ENCODE results near the gene SUGCT.
"Not testable (repeated sequence)": the region's sequence is repeated elsewhere in the genome, so short reads cannot be mapped to it uniquely, and the experiment has no call there.

SUGCT gene

DNA sequence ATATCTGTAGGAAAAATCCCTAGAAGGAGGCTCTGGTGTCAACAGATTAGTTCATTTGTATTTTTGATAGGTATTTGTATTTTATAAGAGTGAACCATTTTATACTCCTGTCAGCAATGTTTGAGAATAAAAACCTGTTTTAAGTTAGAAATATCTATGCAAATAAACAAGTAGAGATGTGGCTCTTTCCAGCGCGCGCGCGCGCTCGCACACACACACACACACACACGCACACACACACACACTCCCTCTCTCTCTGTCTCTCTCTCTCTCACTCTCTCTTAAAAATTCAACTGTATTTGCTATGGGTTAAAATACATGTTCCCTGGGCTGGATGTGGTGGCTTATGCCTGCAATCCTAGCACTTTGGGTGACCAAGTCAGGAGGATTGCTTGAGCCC lies 113.9 kb downstream of the SUGCT start:
- Histone ChIP-seq H2AFZ (ENCODE audit: low read depth, low read length) (no peak overlapping the region), H3K4me2 (ENCODE audit: insufficient read depth, low read length) (no peak overlapping the region), H3K79me2 (ENCODE audit: insufficient read depth, low read length) (no peaks in the 10 kb centered on the region), H3K27ac (ENCODE audit: low read length) (no peak overlapping the region), H3K9ac (ENCODE audit: low read depth, low read length) (no peak overlapping the region), H3K4me1 (ENCODE audit: insufficient read depth, low read length) (no peaks in the 10 kb centered on the region), H3K9me3 (ENCODE audit: insufficient read depth, low read length, severe bottlenecking) (no peaks in the 10 kb centered on the region), H3K36me3 (ENCODE audit: insufficient read depth, low read length) (no peaks in the 10 kb centered on the region), H3K27me3 (ENCODE audit: insufficient read depth, low read length, poor library complexity) (no peaks in the 10 kb centered on the region), H4K20me1 (ENCODE audit: insufficient read depth, low read length) (no peaks in the 10 kb centered on the region), H3K4me3 (ENCODE audit: low read depth in 1 of 2, low read length in 2 of 2) (no peak overlapping the region)
- no peak for DNase-seq
- ATAC-seq (ENCODE audit: insufficient read depth, low read depth), result no peak
- no peak for TF ChIP-seq EZH2 (IDR thresholded peaks at IDR 0.05; ENCODE audit: borderline replicate concordance, low read depth, low read length, severe bottlenecking)
- TF ChIP-seq, protein P1, sequence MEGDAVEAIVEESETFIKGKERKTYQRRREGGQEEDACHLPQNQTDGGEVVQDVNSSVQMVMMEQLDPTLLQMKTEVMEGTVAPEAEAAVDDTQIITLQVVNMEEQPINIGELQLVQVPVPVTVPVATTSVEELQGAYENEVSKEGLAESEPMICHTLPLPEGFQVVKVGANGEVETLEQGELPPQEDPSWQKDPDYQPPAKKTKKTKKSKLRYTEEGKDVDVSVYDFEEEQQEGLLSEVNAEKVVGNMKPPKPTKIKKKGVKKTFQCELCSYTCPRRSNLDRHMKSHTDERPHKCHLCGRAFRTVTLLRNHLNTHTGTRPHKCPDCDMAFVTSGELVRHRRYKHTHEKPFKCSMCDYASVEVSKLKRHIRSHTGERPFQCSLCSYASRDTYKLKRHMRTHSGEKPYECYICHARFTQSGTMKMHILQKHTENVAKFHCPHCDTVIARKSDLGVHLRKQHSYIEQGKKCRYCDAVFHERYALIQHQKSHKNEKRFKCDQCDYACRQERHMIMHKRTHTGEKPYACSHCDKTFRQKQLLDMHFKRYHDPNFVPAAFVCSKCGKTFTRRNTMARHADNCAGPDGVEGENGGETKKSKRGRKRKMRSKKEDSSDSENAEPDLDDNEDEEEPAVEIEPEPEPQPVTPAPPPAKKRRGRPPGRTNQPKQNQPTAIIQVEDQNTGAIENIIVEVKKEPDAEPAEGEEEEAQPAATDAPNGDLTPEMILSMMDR (IDR thresholded peaks at IDR 0.05; ENCODE audit: borderline replicate concordance, extremely low read depth, low read length, poor library complexity, severe bottlenecking), result no peak

DNA sequence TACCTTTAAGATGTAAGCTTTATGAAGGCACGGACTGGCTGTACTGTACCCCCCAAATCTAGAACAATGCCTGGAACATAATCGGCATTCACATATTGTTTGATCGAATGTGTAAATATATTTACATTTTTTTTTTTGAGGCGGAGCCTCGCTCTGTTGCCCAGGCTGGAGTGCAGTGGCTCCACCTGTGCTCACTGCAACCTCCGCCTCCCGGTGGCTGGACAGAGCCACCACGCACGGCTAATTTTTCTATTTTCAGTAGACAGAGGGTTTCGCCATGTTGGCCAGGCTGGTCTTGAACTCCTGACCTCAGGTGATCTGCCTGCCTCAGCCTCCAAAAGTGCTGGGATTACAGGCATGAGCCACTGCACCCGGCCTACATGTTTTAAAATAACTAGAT lies 118.6 kb downstream of the SUGCT start:
- not testable (repeated sequence) for H3K9ac ChIP-seq (ENCODE audit: low read depth, low read length); H3K4me3 ChIP-seq (ENCODE audit: low read depth in 1 of 2, low read length in 2 of 2); DNase-seq; H3K9me3 ChIP-seq (ENCODE audit: insufficient read depth, low read length, severe bottlenecking); H3K4me1 ChIP-seq (ENCODE audit: insufficient read depth, low read length); H2AFZ ChIP-seq (ENCODE audit: low read depth, low read length); H4K20me1 ChIP-seq (ENCODE audit: insufficient read depth, low read length); H3K36me3 ChIP-seq (ENCODE audit: insufficient read depth, low read length); H3K79me2 ChIP-seq (ENCODE audit: insufficient read depth, low read length); H3K4me2 ChIP-seq (ENCODE audit: insufficient read depth, low read length); H3K27me3 ChIP-seq (ENCODE audit: insufficient read depth, low read length, poor library complexity); ATAC-seq (ENCODE audit: insufficient read depth, low read depth); H3K27ac ChIP-seq (ENCODE audit: low read length)
- TF ChIP-seq, protein P1 (IDR thresholded peaks at IDR 0.05; ENCODE audit: borderline replicate concordance, extremely low read depth, low read length, poor library complexity, severe bottlenecking), result peak; percentile 19

DNA sequence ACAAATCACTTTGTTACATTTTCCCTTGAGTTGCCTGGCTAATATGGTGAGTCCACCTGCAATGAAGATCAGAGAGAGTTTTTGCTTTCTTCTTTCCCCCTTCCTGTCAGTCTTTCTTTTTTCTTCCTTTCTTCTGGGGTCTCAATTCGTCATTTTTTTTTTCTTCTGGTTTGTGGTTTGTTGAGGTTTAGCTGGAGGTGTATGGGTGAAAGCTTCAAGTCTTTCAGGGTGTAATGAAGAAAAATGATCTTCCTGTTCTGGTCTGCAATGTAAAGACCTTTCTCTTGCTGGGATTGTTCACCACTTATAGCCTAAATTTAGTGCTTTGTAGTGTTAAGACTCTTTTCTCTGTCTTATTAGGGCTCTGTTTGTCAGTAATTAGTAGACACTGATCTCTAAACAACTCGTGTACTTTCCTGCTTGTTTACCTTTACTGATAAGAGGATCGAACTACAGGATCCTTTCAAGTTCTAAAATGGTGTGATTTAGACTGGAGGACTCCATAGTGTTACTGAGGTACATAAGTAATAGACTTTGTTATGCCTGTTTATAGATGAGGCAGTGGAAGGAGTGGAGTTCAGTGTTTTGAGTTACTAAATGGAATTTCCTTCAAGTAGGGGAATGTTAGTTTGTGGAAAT lies 129.1 kb downstream of the SUGCT start:
- Histone ChIP-seq H3K9ac (ENCODE audit: low read depth, low read length) (no peak overlapping the region), H3K4me2 (ENCODE audit: insufficient read depth, low read length) (peak overlapping the region; percentile 19; the same call in 1 of the 2 replicates), H3K79me2 (ENCODE audit: insufficient read depth, low read length) (no peaks in the 10 kb centered on the region), H4K20me1 (ENCODE audit: insufficient read depth, low read length) (no peaks in the 10 kb centered on the region), H3K36me3 (ENCODE audit: insufficient read depth, low read length) (no peaks in the 10 kb centered on the region), H3K4me3 (ENCODE audit: low read depth in 1 of 2, low read length in 2 of 2) (no peak overlapping the region), H3K27me3 (ENCODE audit: insufficient read depth, low read length, poor library complexity) (no peaks in the 10 kb centered on the region), H2AFZ (ENCODE audit: low read depth, low read length) (no peak overlapping the region), H3K9me3 (ENCODE audit: insufficient read depth, low read length, severe bottlenecking) (no peaks in the 10 kb centered on the region), H3K4me1 (ENCODE audit: insufficient read depth, low read length) (peaks cover 23% of the 10 kb centered on the region), H3K27ac (ENCODE audit: low read length) (no peak overlapping the region)
- DNase-seq (peak; percentile 32), ATAC-seq (ENCODE audit: insufficient read depth, low read depth) (peak; percentile 97)
- TF ChIP-seq EZH2 (IDR thresholded peaks at IDR 0.05; ENCODE audit: borderline replicate concordance, low read depth, low read length, severe bottlenecking), result no peak
- TF ChIP-seq, protein P1 (IDR thresholded peaks at IDR 0.05; ENCODE audit: borderline replicate concordance, extremely low read depth, low read length, poor library complexity, severe bottlenecking), result no peak

Data from DND-41 (cell line).